Stimulated activated CD8-positive, alpha-beta memory T cell treated with anti-CD3 and anti-CD28 coated beads, Interleukin-2, amount 100 ng/mL, for 1 hour (primary cell): ENCODE measurements around the gene POLE.

Experiments
- DNase-seq, 2 donors: peaks; one replicate each; pipeline ENCODE4 v3.0.0-alpha.2; 2020; ENCODE audit warnings: low read depth in 2 of 2

POLE gene

DNA sequence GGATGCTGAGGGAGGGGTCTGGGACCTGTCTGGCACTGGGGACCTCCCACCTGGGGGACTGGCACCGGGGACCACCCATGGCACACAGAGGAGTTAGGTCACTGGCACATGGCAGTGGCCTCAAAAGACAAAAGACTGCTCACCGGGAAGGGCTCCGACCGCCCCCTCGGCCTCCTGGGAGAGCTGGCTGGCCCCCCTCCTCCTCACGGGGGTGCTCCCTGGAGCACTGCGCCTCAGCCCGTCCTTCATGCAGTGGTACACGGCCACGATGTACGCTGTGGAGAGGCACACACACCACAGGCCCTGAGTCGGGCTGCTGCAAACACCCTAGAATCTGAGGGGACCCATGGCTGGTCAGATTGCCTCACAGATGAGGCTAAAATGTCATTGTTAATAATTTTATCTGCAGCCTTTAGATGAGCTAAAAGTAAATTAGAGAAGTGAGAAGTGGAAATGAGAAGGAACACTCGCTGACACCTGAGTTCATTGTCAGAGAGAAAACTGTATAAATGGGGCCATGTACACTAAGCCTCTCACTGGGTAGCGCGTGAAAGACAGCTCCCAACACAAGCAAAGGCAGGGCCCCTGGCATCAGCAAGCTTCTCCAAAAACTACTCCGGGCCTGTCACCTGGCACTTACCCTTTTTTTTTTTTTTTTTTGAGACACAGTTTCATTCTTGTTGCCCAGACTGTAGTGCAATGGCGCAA, 54.5 kb downstream of the POLE start:
- no peak for DNase-seq

DNA sequence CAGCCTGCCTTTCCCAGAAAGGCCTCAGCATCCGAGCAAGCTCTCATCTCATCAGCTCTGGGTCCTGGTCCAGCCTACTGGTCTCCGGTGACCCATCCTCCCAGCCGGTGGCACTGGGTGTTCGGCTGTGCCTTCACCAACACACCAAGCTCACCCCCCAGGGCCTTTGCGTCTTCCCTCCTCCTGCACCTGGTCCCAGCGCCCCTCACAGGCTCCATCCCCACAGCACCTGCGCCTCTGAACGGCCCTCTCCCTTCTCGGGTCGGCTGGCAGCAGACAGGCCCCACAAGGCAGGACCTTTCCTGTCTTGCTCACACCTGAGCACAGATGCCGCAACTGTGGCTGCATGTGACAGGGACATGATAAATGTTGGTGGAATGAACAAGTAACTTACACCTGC, 55.5 kb downstream of the POLE start:
- DNase-seq, result no peak

DNA sequence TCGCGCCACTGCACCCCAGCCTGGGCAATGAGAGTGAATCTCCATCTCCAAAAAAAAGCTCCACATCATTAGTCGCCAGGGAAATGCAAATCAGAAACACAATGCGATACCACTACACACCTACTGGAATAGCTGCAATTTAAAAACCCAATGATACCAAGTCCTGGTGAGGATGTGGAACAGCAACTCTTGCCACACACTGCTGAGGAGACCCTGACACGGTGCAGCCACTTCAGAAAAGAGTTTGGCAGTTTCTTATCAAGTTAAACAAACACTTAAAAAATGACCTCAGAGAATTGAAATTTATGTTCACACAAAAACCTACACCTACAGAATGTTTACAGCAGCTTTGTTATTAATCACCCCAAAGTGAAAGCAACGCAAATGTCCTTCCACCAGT, 56.5 kb downstream of the POLE start:
- DNase-seq, result no peak

DNA sequence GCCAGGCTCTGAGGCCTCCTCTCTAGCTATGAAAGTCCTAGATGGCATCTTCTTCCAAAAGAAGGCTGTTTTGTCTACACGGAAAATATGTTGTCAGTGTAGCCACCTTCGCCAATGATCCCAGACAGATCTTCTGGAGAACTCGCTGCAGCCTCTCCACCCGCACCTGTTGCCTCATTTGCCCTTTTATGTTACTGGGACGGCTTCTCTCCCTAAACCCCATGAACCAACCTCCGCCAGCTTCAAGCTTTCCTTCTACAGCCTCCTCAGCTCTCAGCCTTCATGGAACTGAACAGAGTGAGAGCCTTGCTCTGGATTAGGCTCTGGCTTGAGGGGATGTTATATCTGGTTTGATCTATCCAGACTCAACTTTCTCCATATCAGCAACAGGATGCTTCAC, 57.8 kb downstream of the POLE start:
- DNase-seq, result no peak

DNA sequence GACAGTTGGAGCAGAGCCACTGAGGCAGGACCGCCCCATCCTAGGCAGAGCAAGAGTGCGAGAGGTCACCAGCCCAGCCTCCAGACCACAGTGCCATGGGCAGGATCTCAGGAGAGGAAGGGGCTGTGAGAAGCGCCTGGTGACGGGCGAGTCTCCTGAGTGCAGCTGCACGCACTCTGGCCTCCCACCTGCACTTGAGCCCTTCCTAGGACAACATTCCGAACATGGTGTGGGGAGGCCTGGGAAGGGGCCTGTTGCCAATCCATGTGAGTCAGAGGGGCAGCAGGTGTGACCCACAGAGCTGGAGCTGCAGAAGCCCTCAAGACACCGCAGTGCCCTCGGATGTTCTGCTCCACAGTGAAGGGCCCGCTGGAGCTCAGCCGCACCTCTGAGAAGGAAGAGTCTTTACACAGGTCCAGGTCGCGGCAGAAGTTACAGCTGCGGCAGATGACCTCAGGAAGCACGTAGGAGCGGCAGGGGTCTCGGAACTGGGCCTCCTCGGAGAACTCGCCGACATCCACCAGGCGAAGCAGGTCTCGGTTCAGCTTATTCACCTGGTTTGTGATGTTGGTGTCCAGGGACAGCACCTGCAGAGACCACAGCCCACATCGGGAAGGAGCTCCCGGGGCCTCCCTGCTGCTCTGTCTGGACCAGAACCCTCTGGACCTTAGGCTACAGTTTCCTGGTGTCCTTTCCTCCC, 61.3 kb downstream of the POLE start:
- DNase-seq, result no peak

DNA sequence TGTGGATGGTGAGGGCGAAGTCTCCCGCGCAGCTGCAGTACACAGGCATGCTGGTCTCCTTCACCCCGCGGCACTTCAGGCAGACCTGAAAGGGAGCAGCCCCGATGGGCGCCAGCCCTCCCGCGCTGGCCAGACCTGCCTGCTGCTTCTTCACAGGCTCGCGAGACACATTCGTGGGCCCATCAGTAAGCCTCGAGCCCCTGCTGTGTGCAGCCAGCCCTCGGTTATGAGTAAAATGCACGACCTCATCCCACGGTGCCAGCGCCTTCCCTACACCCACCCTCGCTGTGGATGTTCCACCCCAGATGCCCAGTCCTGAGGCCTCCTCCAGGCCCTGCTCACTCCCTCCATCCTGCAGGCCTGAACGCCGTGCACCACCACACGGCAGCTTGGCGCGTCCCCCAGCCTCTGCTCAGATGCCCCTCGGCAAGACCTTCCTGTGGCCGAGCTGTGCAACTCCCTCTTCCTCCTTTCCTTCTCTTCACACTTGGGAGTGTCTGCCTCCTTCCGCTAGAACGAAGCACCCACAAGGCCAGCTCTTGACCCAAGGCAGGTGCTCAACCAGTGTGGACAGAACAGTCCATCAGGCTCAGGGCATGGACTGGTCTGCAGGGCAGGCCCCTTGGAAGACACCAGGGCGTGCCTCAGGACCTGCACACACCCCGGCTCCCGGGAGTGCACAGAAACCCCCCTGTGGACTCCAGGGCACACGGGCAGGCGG, 62.1 kb downstream of the POLE start:
- no peak for DNase-seq

DNA sequence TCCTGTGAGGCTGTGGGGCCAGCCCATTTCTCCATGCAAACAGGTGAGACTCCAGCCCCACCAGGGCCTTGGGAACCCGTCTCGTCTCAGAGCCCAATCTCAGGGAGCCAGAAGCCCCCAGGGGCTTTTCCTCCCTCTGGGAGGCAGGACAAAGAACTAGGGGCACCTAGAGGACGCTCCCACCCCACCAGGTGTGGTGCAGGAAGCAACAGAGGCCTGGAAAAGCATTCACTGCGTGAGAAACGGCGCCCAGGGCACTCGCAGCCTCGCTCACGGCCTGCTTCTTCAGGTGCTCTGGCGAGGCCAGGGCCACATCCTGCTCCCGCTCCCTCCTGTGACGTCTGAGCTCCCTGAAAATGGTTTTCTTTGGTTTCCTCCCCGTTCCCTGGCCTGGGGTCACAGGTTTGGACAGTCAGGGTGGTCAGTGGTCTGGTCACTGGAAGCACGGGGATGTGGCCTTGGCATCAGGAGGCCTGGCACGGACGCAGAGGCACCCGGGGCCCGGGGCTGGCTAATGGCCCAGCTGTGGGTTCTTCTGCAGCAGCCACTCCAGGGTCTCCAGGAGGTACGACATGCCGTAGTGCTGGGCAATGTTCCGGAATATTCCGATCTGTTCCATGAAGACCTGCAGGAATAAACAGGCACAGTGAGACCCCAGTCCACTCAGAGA, 62.8 kb downstream of the POLE start:
- no peak for DNase-seq

GRCh38 chr12:132623072-132623869, 63.9 kb downstream of the POLE start:
- DNase-seq, result no peak

DNA sequence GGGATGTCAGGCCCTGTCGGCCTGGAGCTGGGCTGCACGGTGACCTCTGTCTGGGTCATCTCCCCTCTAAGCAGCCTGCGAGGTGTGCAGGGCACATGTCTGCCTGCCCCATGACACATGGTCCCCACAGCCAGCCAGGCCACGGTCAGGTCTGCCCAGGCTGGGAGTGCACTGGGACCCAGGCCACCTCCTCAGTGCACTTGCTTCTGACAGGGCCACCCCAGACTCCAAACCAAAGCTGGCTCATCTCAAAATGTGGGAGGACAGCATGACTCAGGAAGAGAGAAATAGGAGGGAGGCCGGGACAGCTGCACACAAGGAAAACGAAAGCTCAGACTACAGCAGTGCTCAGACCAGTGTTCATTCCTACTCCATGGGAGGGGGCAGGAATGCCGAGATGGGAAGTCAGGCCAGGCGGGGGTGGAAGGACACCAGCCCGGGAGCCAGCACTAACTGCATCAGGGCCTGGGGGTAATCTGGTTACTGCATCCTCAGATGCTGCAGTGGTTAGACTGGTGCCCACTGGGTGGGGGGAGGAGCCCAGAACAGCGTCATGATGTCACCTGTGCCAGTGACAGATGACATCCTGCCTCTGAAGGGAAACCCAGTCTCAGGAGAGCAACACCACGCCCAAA, 64.6 kb downstream of the POLE start:
- no peak for DNase-seq

DNA sequence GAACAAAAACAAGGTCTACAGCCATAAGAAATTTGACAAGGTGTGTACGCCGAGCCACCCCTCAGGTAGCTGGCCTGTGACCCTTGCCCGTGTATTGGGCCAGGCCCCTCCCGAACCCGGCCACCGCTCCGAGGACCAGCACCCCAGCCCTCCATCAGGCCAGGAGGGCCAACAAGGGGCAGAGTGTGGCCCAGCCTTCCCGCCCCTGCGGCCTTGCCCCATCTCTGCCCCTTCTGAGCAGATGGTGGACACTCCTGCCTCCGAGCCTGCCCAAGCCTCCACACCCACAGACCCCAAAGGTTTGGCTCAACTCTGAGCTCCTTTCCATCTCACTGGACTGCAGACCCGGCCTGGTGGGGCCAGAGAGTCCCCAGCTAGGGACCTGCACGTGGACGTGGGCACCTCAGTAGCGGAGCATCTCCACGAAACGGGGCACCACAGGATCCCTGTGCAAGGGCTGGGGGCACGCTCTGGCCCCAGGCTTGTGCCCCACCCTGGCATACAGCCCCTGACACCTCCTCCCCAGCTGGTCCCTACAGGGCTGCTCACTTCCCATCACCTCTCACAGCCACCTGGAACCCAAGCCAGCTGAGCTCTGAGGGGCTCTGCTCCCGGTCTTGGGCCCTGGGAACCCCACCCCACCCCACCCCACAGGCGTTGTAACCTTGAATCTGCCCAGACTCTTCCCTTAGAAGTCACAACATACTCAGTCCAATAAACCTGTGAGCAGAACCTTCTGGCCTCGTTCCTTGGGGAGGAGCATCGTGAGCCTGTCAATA, 65.3 kb downstream of the POLE start:
- no peak for DNase-seq

DNA sequence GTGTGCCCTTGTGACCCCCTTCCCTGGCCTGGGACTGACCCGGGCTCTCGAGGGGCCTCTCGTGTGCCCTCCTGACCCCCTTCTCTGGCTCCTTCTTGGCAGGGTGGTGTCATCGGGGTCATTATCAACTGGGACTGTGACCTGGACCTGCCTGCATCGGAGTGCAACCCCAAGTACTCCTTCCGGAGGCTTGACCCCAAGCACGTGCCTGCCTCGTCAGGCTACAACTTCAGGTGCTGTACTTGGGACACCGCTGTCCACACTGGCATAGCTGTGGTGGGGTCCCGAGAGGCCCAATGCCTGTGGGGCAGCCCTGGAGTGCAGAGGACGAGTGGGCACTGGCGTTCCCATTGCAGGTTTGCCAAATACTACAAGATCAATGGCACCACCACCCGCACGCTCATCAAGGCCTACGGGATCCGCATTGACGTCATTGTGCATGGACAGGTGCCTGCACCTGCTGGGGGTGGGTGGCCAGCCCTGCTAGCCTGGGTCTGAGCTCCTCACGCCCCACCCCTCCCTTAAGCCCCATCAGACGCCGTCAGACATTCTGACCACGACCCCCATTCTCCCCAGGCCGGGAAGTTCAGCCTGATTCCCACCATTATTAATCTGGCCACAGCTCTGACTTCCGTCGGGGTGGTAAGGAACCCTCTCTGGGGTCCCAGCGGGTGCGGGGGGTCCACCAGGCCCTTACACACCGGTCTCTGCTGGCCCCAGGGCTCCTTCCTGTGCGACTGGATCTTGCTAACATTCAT, 66.1 kb downstream of the POLE start:
- DNase-seq, result no peak

DNA sequence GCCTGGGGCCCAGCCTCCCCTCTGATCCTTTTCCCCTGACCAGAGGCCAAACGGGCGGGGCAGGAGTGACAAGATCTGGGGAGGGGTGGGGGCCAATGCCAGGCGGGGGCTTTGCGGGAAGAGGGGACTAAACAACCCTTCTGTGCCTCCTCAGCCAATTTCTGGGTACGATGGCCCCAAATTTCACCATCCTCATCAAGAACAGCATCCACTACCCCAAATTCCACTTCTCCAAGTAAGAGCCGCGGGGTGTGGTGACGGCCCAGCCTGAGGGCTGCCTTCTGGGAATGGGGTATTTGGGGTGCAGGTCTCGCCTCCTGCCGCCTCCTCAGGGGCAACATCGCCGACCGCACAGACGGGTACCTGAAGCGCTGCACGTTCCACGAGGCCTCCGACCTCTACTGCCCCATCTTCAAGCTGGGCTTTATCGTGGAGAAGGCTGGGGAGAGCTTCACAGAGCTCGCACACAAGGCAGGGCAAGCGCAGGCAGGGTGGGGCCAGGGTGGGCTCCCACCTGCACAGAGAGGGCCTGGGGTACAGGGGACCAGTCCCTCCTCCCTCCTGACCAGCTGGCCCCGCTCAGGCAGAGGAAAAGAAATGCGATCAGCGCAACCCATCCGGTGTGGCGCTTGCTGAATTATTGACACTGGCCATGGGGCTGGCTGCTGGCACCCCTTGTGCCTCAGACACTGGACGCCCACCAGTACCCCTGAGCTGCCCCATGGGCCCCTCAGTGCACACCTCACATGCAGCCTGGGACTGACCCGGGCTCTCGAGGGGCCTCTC, 66.8 kb downstream of the POLE start:
- no peak for DNase-seq

- no peak for DNase-seq
Observed at GRCh38 chr12:132619386-132620112, 67.6 kb downstream of the POLE start.

GRCh38 chr12:132619071-132619385, 68.1 kb downstream of the POLE start:
- DNase-seq, result no peak

GRCh38 chr12:132618683-132619043, 68.5 kb downstream of the POLE start, which contains the start of gene P2RX2:
P2RX2 (plus strand) TSS chr12:132618776; CDS start chr12:132618817, 41 bp downstream.
- DNase-seq, result no peak

- DNase-seq, result no peak
Observed at GRCh38 chr12:132617822-132618682, 69.1 kb downstream of the POLE start.

DNA sequence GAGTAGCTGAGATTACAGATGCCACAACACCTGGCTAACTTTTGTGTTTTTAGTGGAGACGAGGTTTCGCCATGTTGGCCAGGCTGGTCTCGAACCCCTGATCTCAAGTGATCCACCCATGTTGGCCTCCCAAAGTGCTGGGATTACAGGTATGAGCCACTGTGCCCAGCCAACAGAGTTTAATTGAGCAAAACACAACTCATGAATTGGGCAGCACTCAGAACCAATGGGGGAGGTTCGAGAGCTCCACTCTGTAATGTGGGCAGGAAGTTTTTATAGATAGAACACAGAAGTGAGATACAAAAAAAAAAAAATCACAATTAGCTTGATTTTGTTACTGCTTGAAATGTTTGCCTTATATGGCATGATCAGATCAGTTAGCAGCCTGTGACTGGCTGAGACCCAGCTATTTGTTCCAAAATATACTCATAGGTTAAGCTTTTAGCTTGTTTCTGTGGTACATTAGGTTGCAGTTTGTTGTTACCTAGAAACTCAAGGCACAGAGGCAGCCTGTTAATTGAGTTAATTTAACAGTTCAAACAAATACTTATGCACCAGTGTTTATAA, 69.9 kb downstream of the POLE start:
- no peak for DNase-seq
